Femur (tissue), 1 donor: Measurements from ENCODE around the gene CA4.
"Not testable (repeated sequence)": the region's sequence is repeated elsewhere in the genome, so short reads cannot be mapped to it uniquely, and the experiment has no call there.

ENCODE experiments used
- DNase-seq: peaks from one replicate; pipeline ENCODE4 v3.0.0-alpha.2; 2017

The CA4 gene

DNA sequence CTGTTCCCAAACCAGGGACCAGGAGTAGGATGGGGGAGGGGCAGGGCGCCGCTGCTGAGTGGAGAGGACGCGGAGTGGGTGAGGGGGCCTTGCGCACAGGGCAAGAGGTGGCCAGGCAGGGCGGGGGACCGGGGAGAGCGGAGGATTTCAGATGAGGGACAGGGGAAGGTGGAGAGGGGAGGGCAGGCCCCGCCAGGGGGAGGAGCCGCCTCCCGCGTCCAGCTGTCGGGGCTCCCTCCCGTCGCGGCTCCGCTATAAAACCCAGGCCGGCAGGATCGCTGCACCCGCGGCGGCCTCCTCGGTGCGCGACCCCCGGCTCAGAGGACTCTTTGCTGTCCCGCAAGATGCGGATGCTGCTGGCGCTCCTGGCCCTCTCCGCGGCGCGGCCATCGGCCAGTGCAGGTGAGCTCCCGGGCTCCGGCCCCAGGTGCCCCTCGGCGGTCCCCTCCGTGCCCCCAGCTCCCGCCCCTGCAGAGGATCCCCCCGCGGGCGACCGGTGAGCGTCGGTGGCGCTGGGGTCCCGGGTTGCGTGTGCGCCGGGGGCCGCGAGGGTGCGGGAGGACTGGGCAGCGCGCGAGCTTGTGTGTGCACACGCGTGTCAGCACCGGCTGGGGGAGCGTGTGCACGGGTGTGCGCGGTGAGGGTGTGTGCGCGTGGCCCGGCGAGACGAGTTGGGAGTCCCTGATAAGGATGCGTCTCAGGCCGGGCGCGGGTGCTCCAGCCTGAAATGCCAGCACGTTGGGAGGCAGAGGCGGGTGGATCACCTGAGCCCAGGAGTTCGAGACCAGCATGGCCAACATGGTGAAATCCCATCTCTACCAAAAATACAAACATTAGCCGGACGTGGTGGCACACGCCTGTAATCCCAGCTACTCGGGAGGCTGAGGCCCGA, at the start of gene CA4:
Gene CA4, plus strand, starts transcription at position 283 of the 892 bp plus-strand sequence. Its CDS starts 62 bp downstream, at position 345.
- DNase-seq: no peak

DNA sequence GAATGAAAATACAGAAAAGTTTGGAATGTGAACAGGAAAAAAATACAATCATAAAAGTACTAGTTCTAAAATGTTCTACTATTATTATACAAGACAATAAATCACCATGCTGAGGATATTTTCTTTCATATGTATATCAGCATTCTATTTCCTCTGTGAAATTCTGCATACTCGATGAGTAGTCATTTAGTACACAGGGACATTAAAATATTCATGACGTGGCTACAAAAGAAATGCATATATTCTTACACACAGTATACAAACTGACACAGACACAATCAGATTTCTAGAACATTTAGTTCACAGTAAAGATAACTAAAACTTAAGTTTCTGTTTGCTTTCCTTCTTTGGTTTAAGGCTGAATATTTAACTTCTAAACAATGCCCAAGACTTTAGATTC, 49.2 kb upstream of the CA4 start:
- not testable (repeated sequence) for DNase-seq

DNA sequence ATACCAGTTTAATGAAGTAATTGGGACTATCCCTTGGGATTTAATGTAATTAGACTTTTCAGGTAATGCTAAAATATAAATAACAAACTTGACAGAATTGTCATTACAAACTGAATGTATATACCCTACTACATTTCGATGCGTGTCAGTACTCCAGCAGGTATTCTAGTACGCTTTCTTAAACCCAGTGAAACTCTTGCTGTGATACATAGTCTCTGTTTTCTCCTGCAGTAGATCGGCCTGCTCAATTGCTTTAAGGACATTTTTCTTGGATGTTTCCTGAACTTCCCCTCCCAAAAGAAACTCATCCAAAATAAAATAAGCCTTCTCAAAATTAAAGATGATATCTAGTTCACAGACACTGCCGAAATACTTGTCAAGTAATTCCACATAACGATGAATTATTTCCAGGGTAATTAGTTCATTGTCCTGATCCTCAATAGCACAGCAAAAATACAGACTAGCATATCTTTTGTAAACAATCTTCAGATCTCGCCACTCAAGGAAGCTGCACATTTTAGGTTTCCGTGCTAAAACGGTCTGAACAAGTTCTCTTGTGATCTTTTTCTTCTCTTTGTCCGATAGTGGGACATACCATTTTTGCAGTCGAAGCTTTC, 47.6 kb upstream of the CA4 start:
- DNase-seq: not testable (repeated sequence)

DNA sequence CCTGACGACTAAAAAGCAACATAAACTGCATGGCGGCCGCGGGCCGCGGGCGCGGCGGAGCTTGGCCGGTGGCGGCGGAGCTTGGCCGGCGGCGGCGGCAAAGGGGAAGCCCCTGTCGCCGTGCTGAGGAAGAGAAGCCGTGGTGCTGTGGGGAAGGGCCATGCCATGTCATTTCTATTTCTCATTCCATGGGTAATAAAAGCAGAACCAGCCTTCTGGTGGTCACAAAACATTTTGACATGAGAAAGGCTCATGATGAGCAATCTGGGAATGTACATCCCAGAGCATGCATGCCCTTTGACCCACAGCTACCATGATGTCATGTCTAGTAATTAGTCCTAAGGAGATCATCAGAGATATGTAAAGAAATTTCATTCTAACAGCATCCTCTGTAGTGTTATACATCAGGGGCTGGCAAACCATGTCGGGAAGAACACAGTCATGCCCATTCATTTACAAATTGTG, 47.1 kb upstream of the CA4 start:
- DNase-seq: peak; percentile 36

DNA sequence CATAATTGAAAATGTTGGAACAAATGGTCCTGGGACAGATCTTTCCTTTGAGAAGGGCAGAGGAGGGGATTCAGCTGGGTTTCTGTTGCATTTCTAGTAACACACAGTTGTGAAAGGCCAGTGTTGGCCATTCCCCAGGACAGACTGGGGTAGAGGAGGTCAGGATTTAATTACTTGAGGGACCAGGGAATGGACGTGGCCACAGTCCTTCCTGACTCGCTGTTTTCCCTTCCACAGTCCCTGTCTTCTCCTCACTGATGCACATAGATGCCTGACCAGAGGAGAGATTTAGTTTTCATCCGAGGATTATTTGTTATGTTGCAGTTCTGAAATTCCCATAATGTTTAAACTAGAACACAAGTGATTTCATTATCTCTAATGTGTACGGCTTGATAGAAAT, 45.8 kb upstream of the CA4 start:
- no peak for DNase-seq

DNA sequence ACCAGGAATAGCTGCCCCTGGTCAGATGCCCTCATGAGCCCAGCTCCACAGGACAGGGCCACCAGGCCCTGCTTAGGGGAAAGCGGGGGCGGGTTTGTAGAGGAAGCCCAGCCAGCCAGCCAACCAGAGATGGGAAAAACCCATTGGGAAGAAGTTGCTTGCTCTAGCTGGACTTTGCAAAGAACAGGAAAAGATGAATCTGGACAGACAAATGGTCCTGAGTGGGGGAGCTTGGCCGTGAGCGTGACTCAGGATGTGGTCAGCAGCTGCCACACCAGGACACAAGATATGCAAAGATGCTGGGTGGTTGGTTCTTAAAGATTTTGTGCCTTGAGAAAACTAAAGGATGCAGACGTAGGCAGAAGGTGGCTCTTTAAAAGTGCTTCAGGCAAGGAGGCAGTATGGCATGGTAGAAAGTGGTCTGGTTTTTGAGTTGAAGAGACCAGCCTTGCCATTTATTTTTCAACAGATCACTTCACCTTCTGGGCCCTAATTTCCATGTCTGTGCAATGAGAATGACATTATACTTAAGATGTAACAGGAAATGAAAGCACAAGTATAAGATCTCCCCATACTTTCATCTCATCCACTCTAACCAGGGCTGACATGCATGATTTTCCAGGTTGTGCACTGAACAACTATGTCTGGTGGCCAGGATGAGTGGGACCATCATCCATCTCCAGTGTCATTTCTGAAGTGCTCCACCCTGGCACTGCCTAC, 43.3 kb upstream of the CA4 start:
- DNase-seq: no peak

DNA sequence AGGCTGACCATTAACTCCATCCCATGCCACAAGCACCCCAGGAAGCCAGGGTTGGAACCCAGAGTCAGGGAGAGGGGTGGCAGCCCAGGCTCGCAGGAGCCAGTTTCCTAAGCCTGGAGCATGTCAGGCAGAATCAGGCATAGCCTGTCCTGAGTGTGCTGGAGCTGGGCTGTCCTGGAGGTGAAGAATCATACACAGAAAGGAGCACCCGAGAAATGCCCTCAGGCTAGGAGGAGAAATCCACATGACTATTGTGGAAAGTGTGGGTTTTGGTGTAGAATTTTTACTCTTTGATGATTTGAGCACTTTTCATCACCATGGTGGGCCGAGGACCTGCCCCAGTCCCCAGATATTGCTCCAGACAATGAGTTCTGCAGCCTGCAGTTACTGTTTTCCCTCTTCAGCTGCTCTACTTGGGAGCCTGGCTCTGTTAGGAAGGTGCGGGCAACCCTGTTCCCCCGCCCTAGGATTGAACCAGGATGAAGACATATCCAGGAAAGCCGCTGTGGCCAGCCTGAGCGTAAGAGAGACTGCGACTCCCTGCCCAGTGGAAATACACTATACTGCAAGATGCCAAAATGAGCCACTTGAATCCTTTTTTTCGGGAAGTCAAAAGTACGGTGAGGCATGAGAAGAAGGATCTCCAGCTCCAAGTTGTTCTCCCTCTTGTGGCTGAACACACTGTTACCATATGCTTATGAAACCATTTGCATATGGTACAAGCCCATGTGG, 42.1 kb upstream of the CA4 start:
- no peak for DNase-seq

DNA sequence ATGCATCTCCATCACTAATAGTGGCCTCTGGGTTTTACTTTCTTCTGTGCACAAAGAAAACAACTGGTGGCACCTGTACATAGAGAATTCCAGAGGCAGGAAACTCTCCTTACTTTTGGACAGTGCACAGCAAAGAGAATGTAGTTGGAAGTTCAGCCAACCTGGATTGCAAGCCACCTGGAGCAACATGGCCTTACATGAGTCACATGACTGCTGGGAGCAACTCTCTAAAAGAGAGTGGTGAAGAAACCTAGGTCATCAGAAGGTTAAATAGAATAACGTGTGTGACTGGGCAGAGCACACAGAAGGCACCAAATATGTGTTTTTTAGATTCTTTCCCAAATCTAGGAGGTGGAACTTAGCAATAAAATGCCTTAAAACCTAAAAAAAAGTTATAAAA, 41.5 kb upstream of the CA4 start:
- DNase-seq: not testable (repeated sequence)

DNA sequence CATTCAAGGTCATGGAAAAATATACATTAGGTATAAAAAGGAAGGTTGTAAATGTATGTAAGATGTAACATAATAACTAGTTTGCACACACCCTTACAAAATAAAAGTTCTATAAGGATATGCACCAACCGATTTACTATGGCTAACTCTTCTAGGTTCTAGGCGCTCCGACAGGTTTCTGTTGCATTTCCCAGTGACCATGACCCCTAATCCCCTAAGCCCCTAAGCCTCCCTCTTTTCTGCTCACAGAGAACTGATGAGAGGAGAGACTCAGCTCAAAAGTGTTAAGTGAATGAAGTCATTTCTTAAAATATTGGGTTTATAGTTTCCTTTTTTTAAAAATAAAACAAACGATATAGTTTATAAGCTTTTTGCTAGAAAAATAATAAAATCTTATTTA, 41.1 kb upstream of the CA4 start:
- DNase-seq: no peak

DNA sequence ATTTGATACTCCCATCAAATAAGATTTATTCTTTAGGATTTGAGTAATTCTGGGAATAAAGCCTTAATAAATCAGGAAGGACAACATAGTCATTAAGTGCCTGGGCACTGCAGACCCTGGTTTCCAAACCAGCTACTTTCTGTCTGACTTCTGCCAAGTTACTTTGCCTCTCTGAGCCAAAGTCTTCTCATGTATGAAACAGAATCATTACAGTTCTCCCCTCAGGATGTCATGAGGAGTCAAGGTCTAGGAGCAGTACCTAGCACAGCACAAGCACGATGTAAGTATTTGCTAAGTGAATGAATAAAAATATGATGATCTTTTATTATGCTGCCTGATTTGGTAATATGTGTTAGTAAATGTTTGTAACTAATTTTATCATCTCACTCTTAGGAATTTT, 40.6 kb upstream of the CA4 start:
- DNase-seq: no peak

DNA sequence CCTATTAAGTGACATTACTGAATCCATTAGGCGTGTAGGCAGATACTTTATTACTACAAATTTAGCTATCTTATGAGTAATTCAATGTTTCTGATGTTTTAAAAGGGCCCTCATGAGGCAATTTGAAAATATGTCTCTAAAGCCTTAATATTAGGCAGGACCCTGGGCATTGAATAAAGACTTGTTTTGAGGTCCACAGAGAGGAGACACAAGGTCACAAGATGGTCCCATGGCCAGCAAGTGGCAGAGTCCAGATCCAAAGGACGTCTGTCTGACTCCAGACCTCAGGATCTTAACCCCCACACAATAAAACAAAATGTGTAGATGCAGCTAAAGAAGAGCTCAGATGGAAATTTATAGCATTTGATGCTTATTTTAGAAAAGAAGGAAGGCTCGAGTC, 39.2 kb upstream of the CA4 start:
- no peak for DNase-seq

DNA sequence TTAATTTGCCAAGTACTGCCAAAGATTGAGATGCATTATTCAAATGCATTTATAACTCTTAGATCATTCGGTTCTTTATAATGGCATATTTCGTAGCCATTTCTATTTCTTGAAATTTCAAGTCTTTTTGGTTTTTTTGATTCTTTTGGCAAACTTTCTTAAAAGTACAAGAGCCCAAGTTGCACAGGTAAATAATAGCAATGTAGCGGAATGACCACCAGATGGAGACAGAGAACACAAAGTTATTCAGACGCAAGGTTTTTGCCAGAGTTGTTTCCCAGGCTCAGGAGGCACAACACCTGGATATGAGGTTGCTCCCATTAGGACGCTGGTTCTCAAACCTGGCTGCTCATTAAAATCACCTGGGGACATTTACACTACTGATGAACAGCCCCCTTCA, 38.1 kb upstream of the CA4 start:
- not testable (repeated sequence) for DNase-seq

DNA sequence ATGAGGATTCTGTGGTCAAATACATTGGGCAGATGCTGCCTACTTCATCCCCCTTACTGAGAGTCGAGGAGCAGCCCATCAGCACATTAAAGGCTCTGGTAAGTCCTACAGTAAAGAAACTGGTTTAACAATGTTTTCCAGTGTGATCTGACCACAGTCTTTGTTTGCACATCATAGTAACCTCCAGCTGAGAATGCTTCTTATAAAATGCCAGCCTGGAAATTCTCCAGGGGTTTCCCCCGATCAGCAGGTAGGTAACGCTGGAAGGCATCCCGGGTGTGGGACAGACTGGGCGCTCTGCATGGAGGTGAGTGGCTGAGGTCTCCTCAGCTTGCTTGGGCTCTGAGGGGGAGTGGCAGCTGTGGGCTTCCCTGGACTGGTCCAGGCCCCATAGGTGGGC, 34.4 kb upstream of the CA4 start:
- not testable (repeated sequence) for DNase-seq

DNA sequence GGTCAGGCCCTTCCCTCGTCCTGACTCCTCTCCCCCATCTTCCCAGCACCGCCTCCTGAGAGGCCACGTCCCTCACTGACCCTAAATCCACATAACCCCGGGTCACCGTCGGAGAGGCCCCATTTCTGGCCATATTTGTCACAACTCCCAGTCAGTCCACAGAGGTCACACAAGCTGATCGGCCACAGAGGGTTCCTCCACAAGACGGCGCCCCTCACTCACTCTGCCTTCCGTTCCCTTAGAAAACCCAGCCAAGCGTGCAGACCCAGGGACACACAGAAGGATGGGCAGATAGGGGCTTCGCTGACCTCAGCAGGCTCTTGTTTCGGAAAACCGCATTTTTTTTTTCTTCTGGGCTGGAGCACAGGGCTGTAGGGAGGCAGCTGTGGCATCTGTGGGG, 33.6 kb upstream of the CA4 start:
- not testable (repeated sequence) for DNase-seq

DNA sequence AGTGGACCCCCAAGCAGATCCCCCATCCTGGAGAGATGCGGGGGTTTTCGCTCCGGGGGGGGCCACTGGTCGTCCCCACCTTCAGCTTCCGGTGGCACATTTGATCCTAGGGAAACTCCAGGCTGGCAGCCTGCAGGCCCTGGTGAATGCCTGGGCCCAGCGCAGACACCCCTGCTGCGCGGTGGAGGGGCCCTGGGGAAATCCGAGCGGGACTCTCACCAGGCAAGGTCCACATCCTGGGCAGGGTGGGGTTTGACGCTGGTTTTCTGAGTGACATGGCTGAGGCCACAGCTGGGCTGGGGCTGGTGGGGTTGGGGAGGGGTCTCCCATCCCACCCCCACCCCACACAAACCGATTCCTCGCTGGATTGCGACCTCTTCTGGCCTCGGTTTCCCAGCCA, 30.6 kb upstream of the CA4 start:
- not testable (repeated sequence) for DNase-seq

DNA sequence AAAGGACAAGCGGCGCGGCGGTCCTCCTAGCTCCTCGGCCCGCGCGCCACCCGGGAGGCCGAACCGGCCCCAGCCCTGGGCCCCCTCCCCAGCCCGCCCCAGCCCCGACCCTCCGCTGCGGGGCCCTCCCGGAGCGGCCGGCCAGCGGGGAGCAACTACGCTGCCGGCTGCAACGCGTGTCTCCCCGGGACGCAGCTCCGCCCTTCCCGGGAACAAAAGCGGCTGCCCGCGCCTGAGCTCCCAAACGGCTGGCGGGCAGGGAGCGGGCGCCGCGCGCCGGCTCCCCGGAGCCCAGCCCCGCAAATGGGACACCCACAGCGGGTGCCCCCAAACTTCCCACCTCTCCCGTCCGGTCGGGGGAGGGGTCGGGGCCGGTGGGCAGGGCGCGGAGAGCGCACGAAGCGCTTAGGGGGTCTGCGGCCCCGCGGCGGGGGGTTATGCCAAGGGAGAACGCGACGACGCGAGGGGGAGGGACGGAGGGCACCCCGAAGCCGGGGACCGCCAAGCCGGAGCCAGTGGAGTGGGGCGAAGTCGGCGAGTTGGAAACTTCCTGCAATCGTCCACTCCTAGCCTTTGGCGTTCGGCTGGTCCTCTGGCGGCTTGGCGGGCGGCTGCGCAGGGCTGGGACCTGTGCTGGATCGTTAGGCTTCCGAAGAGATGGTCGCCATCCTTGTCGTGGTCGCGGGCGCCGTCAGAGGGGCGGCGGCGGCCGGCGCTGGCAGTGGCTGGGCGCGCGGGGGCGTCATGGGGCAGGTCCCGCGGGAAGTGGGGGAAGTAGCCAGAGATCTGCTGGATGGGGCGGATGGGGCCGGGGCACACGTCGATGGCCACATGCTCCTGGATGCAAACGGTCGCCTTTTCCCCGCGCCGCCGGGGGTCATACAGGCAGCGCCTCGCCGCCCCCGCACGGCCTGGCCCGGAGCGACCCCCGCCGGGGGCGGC, 29.7 kb upstream of the CA4 start:
- DNase-seq: not testable (repeated sequence)

DNA sequence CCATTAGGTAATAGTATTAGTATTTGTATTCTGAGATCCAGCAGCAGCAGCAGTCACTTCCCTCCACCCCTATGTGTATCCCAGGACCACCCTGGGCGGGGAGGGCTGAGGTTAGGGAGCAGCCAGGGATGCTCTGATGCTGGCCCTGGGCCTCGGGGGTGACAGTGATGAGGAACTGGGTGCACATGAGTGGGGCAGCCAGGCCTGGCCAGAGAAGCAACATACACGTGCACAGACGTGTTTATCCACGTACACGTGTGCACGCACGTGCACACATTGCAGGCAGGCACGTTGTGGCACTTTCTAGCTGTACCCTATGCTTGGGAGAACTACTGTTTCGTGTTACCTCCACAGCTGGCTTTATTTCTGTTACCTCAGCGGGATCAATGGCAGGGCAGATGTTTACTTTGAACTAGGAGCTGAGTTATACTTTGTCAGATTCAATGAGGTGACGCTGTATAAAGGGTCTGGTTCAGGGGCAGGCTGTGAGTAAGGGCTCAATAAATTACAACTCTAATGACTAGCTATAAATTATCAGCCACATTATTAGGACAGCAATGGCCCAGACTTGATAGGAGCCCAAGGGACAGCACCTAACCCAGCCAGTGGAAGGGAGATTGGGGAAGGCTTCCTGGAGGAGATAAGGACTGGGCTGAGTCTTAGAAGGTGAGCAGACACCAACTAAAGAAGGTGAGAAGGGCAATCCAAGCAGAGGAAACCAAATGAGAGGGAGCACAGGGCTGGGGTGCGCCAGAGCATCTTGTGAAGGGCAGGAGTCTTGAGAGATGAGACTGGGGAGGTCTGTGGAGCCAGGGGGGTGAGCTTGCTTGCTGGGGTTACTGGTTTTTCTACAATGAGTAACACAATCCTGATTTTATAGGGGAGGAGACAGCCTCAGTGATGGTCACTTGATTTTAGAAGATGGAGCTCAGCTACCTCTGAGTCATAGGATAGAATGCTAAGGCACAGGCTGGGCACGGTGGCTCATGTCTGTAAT, 22.4 kb upstream of the CA4 start:
- DNase-seq: no peak

DNA sequence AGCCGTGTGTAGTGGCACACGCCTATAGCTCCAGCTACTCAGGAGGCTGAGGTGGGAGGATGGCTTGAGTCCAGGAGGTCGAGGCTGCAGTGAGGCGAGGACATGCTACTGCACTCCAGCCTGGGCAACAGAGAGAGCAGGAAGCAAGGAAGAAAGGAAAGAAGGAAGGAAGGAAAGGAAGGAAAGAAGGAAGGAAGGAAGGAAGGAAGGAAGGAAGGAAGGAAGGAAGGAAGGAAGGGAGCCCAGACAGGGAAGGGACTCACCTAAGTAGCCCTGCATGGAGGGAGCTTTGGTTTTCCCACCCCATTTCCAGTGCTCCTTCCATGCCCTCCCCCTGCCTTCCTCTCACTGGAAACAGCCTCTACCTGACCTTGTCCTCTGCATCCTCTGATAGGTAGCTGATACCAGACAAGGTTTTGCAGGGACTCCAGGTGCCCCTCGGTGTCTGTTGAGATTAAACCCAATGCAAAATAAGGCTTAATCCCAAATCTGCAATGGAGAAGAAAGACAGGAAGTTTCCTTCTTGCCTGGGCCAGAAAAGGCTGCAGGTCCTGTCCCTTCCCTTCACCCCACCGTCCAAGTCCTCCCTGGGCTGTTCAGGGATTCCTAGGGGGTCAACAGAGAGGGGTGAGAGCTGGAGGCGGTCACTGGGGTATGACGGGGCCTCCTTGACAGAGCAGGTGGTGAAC, 21.5 kb upstream of the CA4 start:
- no peak for DNase-seq

DNA sequence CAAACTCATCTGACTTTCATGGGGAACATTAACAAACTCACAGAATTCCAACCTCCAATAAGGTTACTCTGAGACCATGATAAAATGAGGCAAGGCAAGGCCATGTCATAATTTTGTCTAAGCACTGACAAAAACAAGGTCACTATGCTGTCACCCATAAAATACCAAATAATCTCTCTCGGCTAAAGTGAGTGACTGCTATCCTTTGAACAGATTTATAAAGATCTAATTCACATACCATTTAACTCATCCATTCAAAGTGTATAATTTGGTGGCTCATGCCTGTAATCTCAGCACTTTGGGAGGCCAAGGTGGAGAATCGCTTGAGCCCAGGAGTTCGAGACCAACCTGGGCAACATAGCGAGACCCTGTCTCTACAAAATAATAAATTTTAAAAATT, 20.6 kb upstream of the CA4 start:
- no peak for DNase-seq

DNA sequence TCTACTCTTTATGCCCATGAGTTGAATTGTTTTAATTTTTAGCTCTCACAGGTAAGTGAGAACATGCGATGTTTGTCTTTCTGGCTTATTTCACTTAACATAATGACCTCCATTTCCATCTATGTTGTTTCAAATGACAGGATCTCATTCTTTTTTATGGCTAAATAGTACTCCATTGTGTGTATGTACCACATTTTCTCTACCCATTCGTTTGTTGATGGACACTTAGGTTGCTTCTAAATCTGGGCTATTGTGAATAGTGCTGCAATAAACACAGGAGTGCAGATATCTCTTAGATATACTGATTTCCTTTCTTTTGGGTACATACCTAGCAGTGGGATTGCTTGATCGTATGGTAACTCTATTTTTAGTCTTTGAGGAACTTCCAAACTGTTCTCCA, 19.3 kb upstream of the CA4 start:
- no peak for DNase-seq
